Measurements from ENCODE around the gene C17orf107.

- TF ChIP-seq, protein P1, sequence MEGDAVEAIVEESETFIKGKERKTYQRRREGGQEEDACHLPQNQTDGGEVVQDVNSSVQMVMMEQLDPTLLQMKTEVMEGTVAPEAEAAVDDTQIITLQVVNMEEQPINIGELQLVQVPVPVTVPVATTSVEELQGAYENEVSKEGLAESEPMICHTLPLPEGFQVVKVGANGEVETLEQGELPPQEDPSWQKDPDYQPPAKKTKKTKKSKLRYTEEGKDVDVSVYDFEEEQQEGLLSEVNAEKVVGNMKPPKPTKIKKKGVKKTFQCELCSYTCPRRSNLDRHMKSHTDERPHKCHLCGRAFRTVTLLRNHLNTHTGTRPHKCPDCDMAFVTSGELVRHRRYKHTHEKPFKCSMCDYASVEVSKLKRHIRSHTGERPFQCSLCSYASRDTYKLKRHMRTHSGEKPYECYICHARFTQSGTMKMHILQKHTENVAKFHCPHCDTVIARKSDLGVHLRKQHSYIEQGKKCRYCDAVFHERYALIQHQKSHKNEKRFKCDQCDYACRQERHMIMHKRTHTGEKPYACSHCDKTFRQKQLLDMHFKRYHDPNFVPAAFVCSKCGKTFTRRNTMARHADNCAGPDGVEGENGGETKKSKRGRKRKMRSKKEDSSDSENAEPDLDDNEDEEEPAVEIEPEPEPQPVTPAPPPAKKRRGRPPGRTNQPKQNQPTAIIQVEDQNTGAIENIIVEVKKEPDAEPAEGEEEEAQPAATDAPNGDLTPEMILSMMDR (IDR thresholded peaks at IDR 0.05): no peak
- TF ChIP-seq EP300 (IDR thresholded peaks at IDR 0.05) (no peak), POLR2A (IDR thresholded peaks at IDR 0.05) (no peak)
Measured at GRCh38 chr17:4932756-4933155, 33.4 kb downstream of the C17orf107 start.
